PC-9 (cell line): ENCODE data around the gene MIDN.

Experiments used
- EZH2 ChIP-seq: fragments of 200-600 bp; sonication (generic); IDR thresholded peaks from 2 replicates; pipeline ENCODE4 v1.8.0; 2017; ENCODE audit warnings: antibody characterized with exemption, low read depth
- TF ChIP-seq, protein P1 (sequence below): fragments of 200-600 bp; sonication (generic); conservative IDR thresholded peaks from 2 replicates; pipeline ENCODE4 v1.6.1; 2017; ENCODE audit warnings: mixed run types, antibody characterized with exemption, mild to moderate bottlenecking, moderate library complexity

DNA sequence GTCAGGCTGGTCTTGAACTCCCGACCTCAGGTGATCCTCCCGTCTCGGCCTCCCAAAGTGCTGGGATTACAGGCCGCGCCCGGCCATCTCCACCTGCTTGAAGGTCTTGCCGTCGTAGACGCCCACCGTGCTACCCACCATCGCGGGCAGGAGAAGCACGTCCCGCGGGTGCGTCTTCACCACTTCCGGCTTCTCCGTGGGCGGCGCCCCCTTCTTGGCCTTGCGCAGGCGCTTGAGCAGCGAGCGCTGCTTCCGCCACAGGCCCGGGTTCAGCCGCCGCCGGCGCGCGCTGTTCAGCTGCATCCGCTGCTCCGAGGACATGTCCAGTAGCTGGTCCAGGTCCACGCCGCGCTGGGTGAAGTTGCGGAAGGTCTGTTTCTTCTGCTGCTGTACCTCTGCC, 58.9 kb downstream of the MIDN start:
- TF ChIP-seq, protein P1, sequence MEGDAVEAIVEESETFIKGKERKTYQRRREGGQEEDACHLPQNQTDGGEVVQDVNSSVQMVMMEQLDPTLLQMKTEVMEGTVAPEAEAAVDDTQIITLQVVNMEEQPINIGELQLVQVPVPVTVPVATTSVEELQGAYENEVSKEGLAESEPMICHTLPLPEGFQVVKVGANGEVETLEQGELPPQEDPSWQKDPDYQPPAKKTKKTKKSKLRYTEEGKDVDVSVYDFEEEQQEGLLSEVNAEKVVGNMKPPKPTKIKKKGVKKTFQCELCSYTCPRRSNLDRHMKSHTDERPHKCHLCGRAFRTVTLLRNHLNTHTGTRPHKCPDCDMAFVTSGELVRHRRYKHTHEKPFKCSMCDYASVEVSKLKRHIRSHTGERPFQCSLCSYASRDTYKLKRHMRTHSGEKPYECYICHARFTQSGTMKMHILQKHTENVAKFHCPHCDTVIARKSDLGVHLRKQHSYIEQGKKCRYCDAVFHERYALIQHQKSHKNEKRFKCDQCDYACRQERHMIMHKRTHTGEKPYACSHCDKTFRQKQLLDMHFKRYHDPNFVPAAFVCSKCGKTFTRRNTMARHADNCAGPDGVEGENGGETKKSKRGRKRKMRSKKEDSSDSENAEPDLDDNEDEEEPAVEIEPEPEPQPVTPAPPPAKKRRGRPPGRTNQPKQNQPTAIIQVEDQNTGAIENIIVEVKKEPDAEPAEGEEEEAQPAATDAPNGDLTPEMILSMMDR = no peak
- no peak for TF ChIP-seq EZH2
